GM19324 (cell line): Measurements from ENCODE around the gene FTCD.
"Not testable (repeated sequence)": the region's sequence is repeated elsewhere in the genome, so short reads cannot be mapped to it uniquely, and the experiment has no call there.

Experiments
- ATAC-seq: cut with Tn5 transposase; IDR thresholded peaks from one replicate; pipeline ENCODE4 v1.9.1; 2021; ENCODE audit warnings: mild to moderate bottlenecking, moderate library complexity; ENCODE audit not compliant: unreplicated experiment, low FRiP score

FTCD gene

GRCh38 chr21:46141767-46142581 is 13.4 kb downstream of the FTCD start:
- no peak for ATAC-seq

- not testable (repeated sequence) for ATAC-seq
Observed at GRCh38 chr21:46140352-46141003, 14.9 kb downstream of the FTCD start.

GRCh38 chr21:46139686-46140085 is 15.7 kb downstream of the FTCD start:
- ATAC-seq = no peak

- ATAC-seq = no peak
Observed at GRCh38 chr21:46138383-46138970, 16.9 kb downstream of the FTCD start.

GRCh38 chr21:46137908-46138307 is 17.5 kb downstream of the FTCD start:
- ATAC-seq = no peak

GRCh38 chr21:46136739-46137349 is 18.5 kb downstream of the FTCD start:
- ATAC-seq = no peak

- ATAC-seq = no peak
Observed at GRCh38 chr21:46135782-46136395, 19.5 kb downstream of the FTCD start.

GRCh38 chr21:46131838-46132651 is 23.3 kb downstream of the FTCD start:
- no peak for ATAC-seq

GRCh38 chr21:46131588-46131837 is 23.9 kb downstream of the FTCD start:
- no peak for ATAC-seq

GRCh38 chr21:46130831-46131587 is 24.4 kb downstream of the FTCD start:
- no peak for ATAC-seq

- ATAC-seq = no peak
Observed at GRCh38 chr21:46129846-46130651, 25.3 kb downstream of the FTCD start.

GRCh38 chr21:46128933-46129571 is 26.3 kb downstream of the FTCD start:
- ATAC-seq = no peak

- no peak for ATAC-seq
Observed at GRCh38 chr21:46128106-46128932, 27.1 kb downstream of the FTCD start.

GRCh38 chr21:46127239-46128105 is 27.9 kb downstream of the FTCD start:
- ATAC-seq = no peak

- no peak for ATAC-seq
Observed at GRCh38 chr21:46126309-46127238, 28.8 kb downstream of the FTCD start.
